T-helper 22 cell (primary cell): ENCODE measurements around the gene HDAC4.

ENCODE experiments used
- DNase-seq: peaks from one replicate; pipeline ENCODE4 v3.0.0-alpha.2; 2020; ENCODE audit warnings: low read depth

HDAC4 gene

GRCh38 chr2:239203443-239204135 lies 197.2 kb downstream of the HDAC4 start:
- DNase-seq = no peak

GRCh38 chr2:239202836-239203235 lies 198.0 kb downstream of the HDAC4 start:
- no peak for DNase-seq

GRCh38 chr2:239202343-239202742 lies 198.5 kb downstream of the HDAC4 start:
- no peak for DNase-seq

- no peak for DNase-seq
Measured at GRCh38 chr2:239201884-239202283, 198.9 kb downstream of the HDAC4 start.

- DNase-seq = no peak
Measured at GRCh38 chr2:239201531-239201876, 199.3 kb downstream of the HDAC4 start.

- DNase-seq = no peak
Measured at GRCh38 chr2:239200646-239201530, 199.9 kb downstream of the HDAC4 start.

- DNase-seq = no peak
Measured at GRCh38 chr2:239199041-239199768, 201.6 kb downstream of the HDAC4 start.

GRCh38 chr2:239198221-239198620 lies 202.6 kb downstream of the HDAC4 start:
- no peak for DNase-seq

- DNase-seq = no peak
Measured at GRCh38 chr2:239197146-239197545, 203.7 kb downstream of the HDAC4 start.

- no peak for DNase-seq
Measured at GRCh38 chr2:239196474-239197021, 204.3 kb downstream of the HDAC4 start.

GRCh38 chr2:239195992-239196391 lies 204.8 kb downstream of the HDAC4 start:
- DNase-seq = no peak

GRCh38 chr2:239195318-239195871 lies 205.4 kb downstream of the HDAC4 start:
- DNase-seq = no peak

GRCh38 chr2:239194731-239195317 lies 206.0 kb downstream of the HDAC4 start:
- DNase-seq = no peak

GRCh38 chr2:239193925-239194677 lies 206.7 kb downstream of the HDAC4 start:
- no peak for DNase-seq

GRCh38 chr2:239193401-239193811 lies 207.4 kb downstream of the HDAC4 start:
- DNase-seq = no peak

- no peak for DNase-seq
Measured at GRCh38 chr2:239192975-239193374, 207.8 kb downstream of the HDAC4 start.

GRCh38 chr2:239192456-239192855 lies 208.4 kb downstream of the HDAC4 start:
- no peak for DNase-seq

GRCh38 chr2:239190921-239191885 lies 209.6 kb downstream of the HDAC4 start:
- no peak for DNase-seq

GRCh38 chr2:239190361-239190760 lies 210.5 kb downstream of the HDAC4 start:
- no peak for DNase-seq

GRCh38 chr2:239189711-239190131 lies 211.1 kb downstream of the HDAC4 start:
- no peak for DNase-seq
